A673 (cell line): ENCODE data around the gene CPTP. TPM values are rescaled to one million over a fixed set of nuclear protein-coding genes. Genes with fewer than 3 reads are reported as not detected.
A peak's percentile ranks its signal among the peaks of the same experiment; 100 is the strongest.

Experiments used
- Bru-seq: library from RNA; stranded (reverse); fragments of 400-500 nt; gene quantifications from one replicate; lab custom pipeline; 2021; lab: Mats Ljungman, UMichigan
- BruChase-seq, 2 experiments: library from RNA; stranded (reverse); fragments of 400-500 nt; gene quantifications; one replicate each; lab custom pipeline; 2021; lab: Mats Ljungman, UMichigan
- BruUV-seq: library from RNA; stranded (reverse); fragments of 400-500 nt; replicated peaks from 2 replicates; lab custom pipeline; 2021; lab: Mats Ljungman, UMichigan
- CTCF ChIA-PET: fragments of 300-600 bp; sonication (Branson Sonifier 250); formaldehyde crosslinking; loops from one replicate; lab custom pipeline; 2022; ENCODE audit warnings: antibody characterized with exemption; lab: Charles Lee
- POLR2A ChIA-PET: fragments of 300-600 bp; sonication (Branson Sonifier 250); formaldehyde crosslinking; loops from one replicate; lab custom pipeline; 2022; ENCODE audit warnings: antibody characterized with exemption; ENCODE audit not compliant: low non-redundant PET; lab: Charles Lee
- DNase-seq: peaks from one replicate; pipeline ENCODE4 v3.0.0-alpha.2; 2015; ENCODE audit warnings: low spot score
- H3K27ac ChIP-seq: fragments of 200-600 bp; sonication (generic); 2 replicates; pipeline ENCODE4 v1.5.1; 2016; ENCODE audit warnings: mixed run types, low read depth, mild to moderate bottlenecking, mixed read lengths, antibody characterized with exemption, low read length; ENCODE audit not compliant: poor library complexity, severe bottlenecking
- H3K27me3 ChIP-seq: fragments of 200-600 bp; sonication (generic); replicated peaks from 2 replicates; pipeline ENCODE4 v1.6.1; 2017; ENCODE audit warnings: mixed run types, low read depth, mild to moderate bottlenecking, mixed read lengths, antibody characterized with exemption, low read length; ENCODE audit not compliant: insufficient read depth, poor library complexity
- H3K36me3 ChIP-seq: fragments of 200-600 bp; sonication (generic); 2 replicates; pipeline ENCODE4 v1.6.1; 2016; ENCODE audit warnings: mixed run types, mild to moderate bottlenecking, mixed read lengths, antibody characterized with exemption, low read length; ENCODE audit not compliant: insufficient read depth, poor library complexity, severe bottlenecking
- H3K4me1 ChIP-seq: fragments of 200-600 bp; sonication (generic); 2 replicates; pipeline ENCODE4 v1.6.1; 2017; ENCODE audit warnings: mixed run types, mild to moderate bottlenecking, mixed read lengths, antibody characterized with exemption, low read length; ENCODE audit not compliant: insufficient read depth, poor library complexity, severe bottlenecking
- H3K4me3 ChIP-seq: fragments of 200-600 bp; sonication (generic); 2 replicates; pipeline ENCODE4 v1.5.1; 2016; ENCODE audit warnings: low read depth, mixed run types, mild to moderate bottlenecking, mixed read lengths, low read length; ENCODE audit not compliant: poor library complexity, severe bottlenecking
- H3K9me3 ChIP-seq: fragments of 200-600 bp; sonication (generic); 2 replicates; pipeline ENCODE4 v1.6.1; 2016; ENCODE audit warnings: mixed run types, low read depth, mild to moderate bottlenecking, mixed read lengths, antibody characterized with exemption, low read length; ENCODE audit not compliant: poor library complexity, severe bottlenecking
- CTCF ChIP-seq: fragments of 300-800, 200-600 bp; sonication (generic); conservative IDR thresholded peaks from 2 replicates; pipeline ENCODE4 v1.5.1; 2017; ENCODE audit warnings: low read depth, mild to moderate bottlenecking, antibody characterized with exemption, low read length, moderate library complexity, mixed read lengths
- EZH2 ChIP-seq: fragments of 200-600 bp; sonication (generic); IDR thresholded peaks from 2 replicates; pipeline ENCODE4 v1.6.1; 2017; ENCODE audit warnings: borderline replicate concordance, low read depth, mild to moderate bottlenecking, mixed read lengths, antibody characterized with exemption, low read length; ENCODE audit not compliant: poor library complexity, severe bottlenecking
- intact Hi-C: fragments of 100-400 bp; cut with micrococcal nuclease; formaldehyde crosslinking; loops from one replicate; pipeline ENCODE4 v1.10.0; 2022; ENCODE audit not compliant: unreplicated experiment
- long read RNA-seq: library from polyadenylated mRNA; stranded (forward); transcript quantifications from one replicate; pipeline ENCODE4 v2.0.0, GENCODE V29; 2022
- total RNA-seq: library from RNA; stranded (reverse); gene quantifications from 2 replicates; pipeline ENCODE4 v1.2.3, GENCODE V29; 2021

Gene CPTP
- total RNA-seq: 17.0 and 20.8 TPM in 2 replicates
- percentile 37 among the genes with signal in this experiment for Bru-seq, nascent RNA
- percentile 51 among the genes with signal in this experiment for BruChase-seq, experiment 1, labeled RNA remaining after a 2-hour chase
- BruChase-seq, experiment 2, labeled RNA remaining after a 6-hour chase: percentile 55 among the genes with signal in this experiment
- long read RNA-seq, transcript CPTP-201 (3 exons, 2,190 nt): major isoform, 39 of 46 reads
- long read RNA-seq, transcript CPTP-202 (2 exons, 1,101 nt): minor isoform, 5 of 46 reads
- long read RNA-seq, partial matches to known transcripts: 0 of 46 reads
- long read RNA-seq, other reads (novel, unspliced or antisense): 2 of 46 reads

GRCh38 chr1:1324524-1325287 lies at the start of gene CPTP, which contains the start of gene INTS11:
CPTP (plus strand) TSS chr1:1324802; CDS start chr1:1326911, 2,109 bp downstream.
INTS11 (minus strand) TSS chr1:1324660; CDS start chr1:1324608, 52 bp downstream.
- H3K36me3 ChIP-seq: peaks cover 12% of the 10 kb centered on the region
- intact Hi-C loops: no loop called here
- H3K9me3 ChIP-seq: no peaks in the 10 kb centered on the region
- H3K27ac ChIP-seq: peak within 1 kb of the TSS; percentile 93
- ChIA-PET POLR2A (no interaction called here), CTCF (no interaction called here)
- peak; percentile 94 for DNase-seq
- H3K27me3 ChIP-seq: no peaks in the 10 kb centered on the region
- no TSS peak for BruUV-seq
- H3K4me1 ChIP-seq: peaks cover 8% of the 10 kb centered on the region
- TF ChIP-seq EZH2 (no peak), CTCF (no peak)
- H3K4me3 ChIP-seq: peak within 1 kb of the TSS; percentile 98

- Histone ChIP-seq H3K27me3 (no peaks in the 10 kb centered on the region), H3K9me3 (no peaks in the 10 kb centered on the region), H3K4me1 (peaks cover 8% of the 10 kb centered on the region), H3K36me3 (peaks cover 9% of the 10 kb centered on the region), H3K27ac (no peak overlapping the region), H3K4me3 (peak overlapping the region; percentile 86)
- intact Hi-C loops: no loop called here
- no TSS peak for BruUV-seq
- no peak for DNase-seq
- CTCF ChIA-PET: interaction anchor here (0.6 kb wide), 1 partner anchor 14 kb away, joined by 6 read pairs; no protein-coding TSS in a partner anchor
- POLR2A ChIA-PET: no interaction called here
- no peak for TF ChIP-seq CTCF
- TF ChIP-seq EZH2: no peak
Measured at GRCh38 chr1:1274931-1275431, 49.6 kb upstream of the CPTP start.

- Histone ChIP-seq H3K4me3 (no peak overlapping the region), H3K36me3 (peaks cover 8% of the 10 kb centered on the region), H3K9me3 (no peaks in the 10 kb centered on the region), H3K4me1 (peaks cover 8% of the 10 kb centered on the region), H3K27ac (no peak overlapping the region), H3K27me3 (no peaks in the 10 kb centered on the region)
- ChIA-PET CTCF (interaction anchor here (0.6 kb wide), 1 partner anchor 14 kb away, joined by 6 read pairs; no protein-coding TSS in a partner anchor), POLR2A (no interaction called here)
- BruUV-seq: TSS peak; percentile 51
- DNase-seq: no peak
- intact Hi-C loops: no loop called here
- TF ChIP-seq CTCF: no peak
- TF ChIP-seq EZH2: no peak
Measured at GRCh38 chr1:1275836-1276235, 48.8 kb upstream of the CPTP start.
